Measurements from ENCODE around the gene COG7.
"Not testable (repeated sequence)": the region's sequence is repeated elsewhere in the genome, so short reads cannot be mapped to it uniquely, and the experiment has no call there.

Gene COG7

GRCh38 chr16:23383881-23384280 is 69.1 kb downstream of the COG7 start:
- DNase-seq (ENCODE audit: low spot score) = no peak

DNA sequence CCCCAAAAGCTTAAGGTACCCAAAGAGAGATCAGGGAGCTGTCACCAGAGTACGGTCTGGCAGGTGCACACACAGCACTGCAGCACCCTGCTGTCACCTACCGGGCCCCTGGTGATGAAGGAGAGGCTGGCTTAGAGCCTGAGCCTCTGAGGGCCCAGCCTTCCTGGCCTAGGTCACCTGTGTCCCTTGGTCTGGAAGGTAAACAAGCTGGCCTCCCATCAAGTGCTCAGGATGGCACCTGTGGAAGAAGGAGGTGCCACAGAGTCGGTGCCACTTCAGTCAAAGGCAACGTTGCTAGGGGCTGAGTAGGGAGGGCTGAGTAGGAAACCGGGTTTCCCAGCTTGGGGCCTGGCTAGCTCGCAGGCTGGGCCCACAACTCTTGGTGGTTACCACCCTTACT is 70.7 kb downstream of the COG7 start:
- no peak for DNase-seq (ENCODE audit: low spot score)

DNA sequence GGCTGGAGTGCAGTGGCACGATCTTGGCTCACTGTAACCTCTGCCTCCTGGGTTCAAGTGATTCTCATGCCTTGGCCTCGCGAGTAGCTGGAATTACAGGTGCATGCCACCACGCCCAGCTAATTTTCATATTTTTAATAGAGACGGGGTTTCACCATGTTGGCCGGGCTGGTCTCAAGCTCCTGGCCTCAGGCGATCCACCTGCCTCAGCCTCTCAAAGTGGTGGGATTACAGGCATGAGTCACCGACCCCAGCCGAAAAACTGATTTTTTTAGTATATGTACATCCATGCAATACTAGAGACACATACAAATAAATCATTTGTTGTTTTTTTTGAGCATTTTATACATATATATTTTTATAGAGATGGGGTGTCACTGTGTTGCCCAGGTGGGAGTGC is 71.3 kb downstream of the COG7 start:
- DNase-seq (ENCODE audit: low spot score) = not testable (repeated sequence)

DNA sequence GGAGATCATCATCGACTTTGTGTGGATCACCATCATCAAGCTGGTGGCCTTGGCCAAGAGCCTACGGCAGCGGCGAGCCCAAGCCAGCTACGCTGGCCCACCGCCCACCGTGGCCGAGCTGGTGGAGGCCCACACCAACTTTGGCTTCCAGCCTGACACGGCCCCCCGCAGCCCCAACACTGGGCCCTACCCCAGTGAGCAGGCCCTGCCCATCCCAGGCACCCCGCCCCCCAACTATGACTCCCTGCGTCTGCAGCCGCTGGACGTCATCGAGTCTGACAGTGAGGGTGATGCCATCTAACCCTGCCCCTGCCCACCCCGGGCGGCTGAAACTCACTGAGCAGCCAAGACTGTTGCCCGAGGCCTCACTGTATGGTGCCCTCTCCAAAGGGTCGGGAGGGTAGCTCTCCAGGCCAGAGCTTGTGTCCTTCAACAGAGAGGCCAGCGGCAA is 72.5 kb downstream of the COG7 start:
- DNase-seq (ENCODE audit: low spot score) = no peak

DNA sequence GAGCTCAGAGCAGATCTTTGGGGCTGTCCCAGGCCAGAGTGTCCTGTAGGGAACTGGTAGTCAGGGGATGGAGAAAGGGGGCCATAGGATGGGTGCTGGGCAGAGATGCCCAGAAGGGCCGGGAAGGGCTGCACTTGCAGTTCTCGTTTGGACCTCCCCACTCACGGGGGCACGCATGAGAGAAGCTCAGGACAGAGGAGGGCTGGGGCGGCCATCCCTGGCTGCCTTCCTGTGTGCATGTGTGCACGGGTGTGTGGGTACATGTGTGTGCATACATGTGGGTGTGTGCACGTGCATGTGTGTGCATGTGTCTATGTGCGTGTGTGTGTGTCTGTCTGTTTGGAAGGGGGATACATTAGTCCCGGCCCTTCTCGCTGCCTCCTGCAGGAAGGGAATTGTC is 73.3 kb downstream of the COG7 start:
- DNase-seq (ENCODE audit: low spot score) = no peak

DNA sequence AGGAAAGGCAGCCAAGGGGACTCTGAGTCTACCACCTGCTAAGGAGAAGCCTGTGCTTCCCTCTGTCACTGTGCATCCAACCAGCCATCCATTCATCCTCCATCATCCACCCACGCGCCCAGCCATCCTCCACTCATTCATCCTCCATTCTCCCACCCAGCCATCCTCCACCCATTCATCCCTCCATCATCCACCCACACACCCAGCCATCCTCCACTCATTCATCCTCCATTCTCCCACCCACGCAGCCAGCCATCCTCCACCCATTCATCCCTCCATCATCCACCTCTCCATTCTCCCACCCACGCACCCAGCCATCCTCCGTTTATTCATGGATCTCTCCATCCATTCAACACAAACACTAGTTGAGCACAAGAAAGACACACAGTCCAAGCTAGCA is 74.1 kb downstream of the COG7 start:
- no peak for DNase-seq (ENCODE audit: low spot score)

GRCh38 chr16:23378256-23378655 is 74.7 kb downstream of the COG7 start:
- DNase-seq (ENCODE audit: low spot score) = no peak

DNA sequence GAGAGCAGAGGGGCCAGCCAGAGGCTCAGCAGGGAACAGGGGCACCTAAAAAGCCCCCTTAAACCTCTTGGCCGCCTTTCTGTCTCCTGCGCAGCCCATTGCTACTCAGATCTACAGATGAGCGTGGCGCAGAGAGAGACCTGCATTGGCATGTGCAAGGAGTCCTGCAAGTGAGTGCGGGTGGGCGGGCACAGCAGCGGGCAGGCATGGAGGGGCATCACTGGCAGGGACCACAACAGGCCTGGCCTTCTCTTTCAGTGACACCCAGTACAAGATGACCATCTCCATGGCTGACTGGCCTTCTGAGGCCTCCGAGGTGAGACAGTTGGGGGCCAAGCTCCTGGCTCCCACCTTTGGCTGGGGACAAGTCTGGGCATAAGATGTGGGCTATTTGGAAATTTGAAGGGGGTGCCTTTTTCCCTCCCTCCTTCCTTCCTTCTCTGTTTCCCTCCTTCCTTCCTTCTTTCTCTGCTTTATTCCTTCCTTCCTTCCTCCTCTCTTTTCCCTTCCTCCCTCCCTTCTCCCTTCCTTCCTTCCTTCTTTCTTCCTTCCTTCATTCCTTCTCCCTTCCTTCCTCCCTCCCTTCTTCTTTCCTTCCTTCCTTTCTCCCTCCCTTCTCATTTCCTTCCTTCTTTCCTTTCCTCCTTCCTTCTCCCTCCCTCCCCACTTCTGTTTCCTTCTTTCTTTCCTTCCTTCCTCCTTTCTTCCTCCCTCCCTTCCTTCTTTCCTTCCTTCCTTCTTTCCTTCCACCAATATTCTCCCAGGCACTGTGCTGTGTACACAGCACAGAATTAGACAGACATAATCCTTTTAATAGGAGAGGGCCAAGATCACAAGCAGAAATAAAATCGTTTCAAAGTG is 75.7 kb downstream of the COG7 start:
- no peak for DNase-seq (ENCODE audit: low spot score)

GRCh38 chr16:23375643-23376042 is 77.3 kb downstream of the COG7 start:
- DNase-seq (ENCODE audit: low spot score) = no peak

DNA sequence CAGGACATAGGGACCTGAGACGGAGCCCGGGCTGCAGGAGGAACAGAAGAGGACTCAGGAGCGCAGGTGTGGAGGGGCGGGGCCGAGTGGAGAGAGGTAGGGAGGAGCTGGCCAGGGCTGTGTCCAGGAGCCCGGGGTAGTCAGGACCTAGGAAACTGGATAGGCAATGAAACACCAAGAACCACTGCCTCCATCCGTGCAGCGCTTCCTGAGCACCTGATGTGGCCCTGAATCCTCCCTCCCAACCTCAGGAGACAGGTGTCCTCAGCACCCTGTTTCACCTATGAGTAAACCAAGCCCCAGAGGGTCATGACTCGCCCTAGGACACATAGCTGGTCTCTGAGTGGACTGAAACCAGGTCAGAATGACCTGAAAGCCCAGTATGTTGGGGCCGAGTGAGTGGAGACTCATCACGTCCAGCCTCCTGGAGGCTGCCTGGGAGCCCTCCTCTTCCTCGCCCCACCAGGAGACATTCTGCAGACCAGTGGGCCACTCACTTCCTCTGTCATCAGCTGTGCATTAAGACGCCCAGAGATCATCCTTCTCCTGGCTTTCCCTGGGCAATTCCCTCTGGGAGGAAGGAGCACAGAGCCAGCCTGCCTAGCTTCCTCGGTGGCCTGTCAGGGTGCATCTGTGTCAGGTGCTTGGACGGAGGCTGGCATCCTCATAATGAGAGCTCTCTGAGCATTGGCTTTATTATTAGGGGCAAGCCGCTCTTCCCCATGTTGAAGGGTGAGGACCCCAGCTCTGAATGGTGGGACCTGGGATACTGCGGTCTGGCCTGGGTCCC is 78.1 kb downstream of the COG7 start:
- no peak for DNase-seq (ENCODE audit: low spot score)

- DNase-seq (ENCODE audit: low spot score) = no peak
Observed at GRCh38 chr16:23373436-23374219, 79.4 kb downstream of the COG7 start.

- no peak for DNase-seq (ENCODE audit: low spot score)
Observed at GRCh38 chr16:23371368-23371767, 81.6 kb downstream of the COG7 start.

- no peak for DNase-seq (ENCODE audit: low spot score)
Observed at GRCh38 chr16:23369416-23369815, 83.6 kb downstream of the COG7 start.

DNA sequence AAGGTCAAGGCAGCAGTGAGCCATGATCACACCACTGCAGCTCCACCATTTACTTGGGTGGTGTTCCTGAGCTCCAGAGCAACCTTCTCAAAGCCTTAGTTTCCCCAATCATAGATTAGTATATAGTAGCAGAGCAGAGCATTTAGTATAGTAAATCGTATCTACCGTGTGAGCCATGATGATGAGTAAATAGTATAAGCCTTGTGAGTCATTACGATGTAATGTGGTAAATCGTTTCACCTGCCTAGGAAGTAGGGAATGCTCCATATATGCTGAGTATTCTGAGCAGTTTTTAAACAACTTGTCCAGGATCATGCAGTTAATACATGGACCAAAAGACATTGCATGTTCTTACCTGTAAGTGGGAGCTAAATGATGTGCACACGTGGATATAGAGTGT is 84.5 kb downstream of the COG7 start:
- DNase-seq (ENCODE audit: low spot score) = no peak

DNA sequence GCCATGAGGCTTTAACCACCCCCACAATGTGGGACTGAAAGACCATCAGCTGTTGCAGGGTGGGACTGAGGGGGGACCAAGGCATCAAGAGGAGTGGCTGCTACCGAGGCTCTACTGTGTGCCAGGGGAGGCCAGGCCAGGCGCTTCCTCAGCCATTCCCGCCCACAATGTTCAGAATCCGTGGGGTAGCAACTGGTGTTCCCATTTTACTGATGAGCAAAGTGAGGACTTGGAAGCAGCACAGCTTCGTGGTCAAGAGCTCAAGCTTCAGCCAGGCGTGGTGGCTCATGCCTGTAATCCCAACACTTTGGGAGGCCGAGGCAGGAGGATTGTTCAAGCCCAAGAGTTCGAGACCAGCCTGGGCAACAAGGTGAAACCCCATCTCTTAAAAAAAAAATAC is 85.0 kb downstream of the COG7 start:
- DNase-seq (ENCODE audit: low spot score) = no peak

DNA sequence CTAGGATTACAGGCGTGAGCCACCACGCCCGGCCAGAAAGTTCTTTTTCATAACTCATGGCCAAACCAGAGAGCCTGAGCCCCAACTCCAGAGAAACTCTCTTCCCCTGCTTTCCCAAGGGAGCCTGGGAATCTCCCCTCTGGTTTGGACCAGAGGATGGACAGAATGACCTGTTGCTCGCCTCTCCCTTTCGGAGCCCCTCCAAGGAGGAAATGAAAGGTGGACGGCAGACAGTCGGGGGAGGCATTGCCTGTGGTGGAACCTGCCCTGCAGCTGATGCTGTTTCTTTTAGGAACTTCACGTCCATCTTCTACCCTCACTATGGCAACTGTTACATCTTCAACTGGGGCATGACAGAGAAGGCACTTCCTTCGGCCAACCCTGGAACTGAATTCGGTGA is 85.4 kb downstream of the COG7 start:
- DNase-seq (ENCODE audit: low spot score) = no peak

- not testable (repeated sequence) for DNase-seq (ENCODE audit: low spot score)
Observed at GRCh38 chr16:23366341-23366740, 86.6 kb downstream of the COG7 start.

DNA sequence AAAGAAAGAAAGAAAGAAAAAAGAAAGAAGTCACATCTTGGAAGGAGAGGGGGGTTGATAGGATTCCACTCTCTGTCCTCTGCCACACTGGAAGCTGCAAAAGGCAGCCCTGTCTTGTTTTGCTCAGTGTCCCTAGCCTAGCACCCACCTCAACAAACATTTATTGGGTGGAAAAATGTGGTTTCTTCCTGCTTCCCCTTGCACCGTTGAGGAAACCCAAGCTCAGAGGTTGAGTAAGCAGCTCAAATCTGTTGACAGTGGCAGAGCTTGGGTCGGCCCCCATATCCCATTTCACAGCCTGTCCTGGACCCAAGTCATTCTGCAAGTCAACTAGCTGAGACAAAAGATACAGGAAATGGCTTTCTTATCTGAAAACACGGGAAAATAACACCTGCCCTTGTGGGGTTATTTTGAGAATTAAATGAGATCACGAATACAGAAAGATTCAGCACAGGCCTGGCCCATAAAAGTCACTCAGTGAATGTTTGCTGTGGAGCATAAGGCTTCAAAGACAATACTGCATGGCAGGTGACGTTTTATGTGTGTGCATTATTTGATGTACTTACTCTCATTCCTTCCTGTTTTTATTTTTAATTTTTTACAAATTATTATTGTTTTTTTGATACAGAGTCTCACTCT is 87.3 kb downstream of the COG7 start:
- DNase-seq (ENCODE audit: low spot score) = no peak

GRCh38 chr16:23362460-23363317 is 90.3 kb downstream of the COG7 start:
- no peak for DNase-seq (ENCODE audit: low spot score)

GRCh38 chr16:23359092-23359760 is 93.8 kb downstream of the COG7 start:
- no peak for DNase-seq (ENCODE audit: low spot score)
